ENCODE results near the gene MED13L. TPM values are rescaled to one million over a fixed set of nuclear protein-coding genes. Genes with fewer than 3 reads are reported as not detected.

The MED13L gene
- total and polyA plus RNA-seq, 9 donors, result 47.8 to 198 (median 156) TPM

DNA sequence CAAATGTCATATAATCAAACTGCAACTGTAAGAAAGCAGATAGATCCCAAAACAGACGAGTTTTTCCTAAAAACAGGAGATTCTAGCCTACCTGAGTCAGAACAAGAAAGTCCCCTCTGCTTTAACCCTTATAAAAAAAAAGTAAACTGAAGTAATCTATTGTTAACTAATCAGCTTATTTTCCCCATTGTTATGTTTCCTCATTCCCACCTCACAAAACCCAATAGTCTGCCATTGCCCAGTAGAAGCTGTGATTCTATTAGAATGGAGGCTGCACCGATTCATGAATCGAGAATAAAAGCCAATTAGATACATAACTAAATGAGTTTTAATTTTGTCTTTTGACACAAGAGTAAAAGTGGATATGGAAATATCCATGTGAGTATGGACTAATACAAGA lies 115.4 kb downstream of the MED13L start:
- H3K36me3 ChIP-seq, result no peaks in the 10 kb centered on the region
- H3K9me3 ChIP-seq, result no peaks in the 10 kb centered on the region
- TF ChIP-seq EP300 (IDR thresholded peaks at IDR 0.05) (no peak), POLR2A (IDR thresholded peaks at IDR 0.05) (no peak)
- TF ChIP-seq, protein P1, sequence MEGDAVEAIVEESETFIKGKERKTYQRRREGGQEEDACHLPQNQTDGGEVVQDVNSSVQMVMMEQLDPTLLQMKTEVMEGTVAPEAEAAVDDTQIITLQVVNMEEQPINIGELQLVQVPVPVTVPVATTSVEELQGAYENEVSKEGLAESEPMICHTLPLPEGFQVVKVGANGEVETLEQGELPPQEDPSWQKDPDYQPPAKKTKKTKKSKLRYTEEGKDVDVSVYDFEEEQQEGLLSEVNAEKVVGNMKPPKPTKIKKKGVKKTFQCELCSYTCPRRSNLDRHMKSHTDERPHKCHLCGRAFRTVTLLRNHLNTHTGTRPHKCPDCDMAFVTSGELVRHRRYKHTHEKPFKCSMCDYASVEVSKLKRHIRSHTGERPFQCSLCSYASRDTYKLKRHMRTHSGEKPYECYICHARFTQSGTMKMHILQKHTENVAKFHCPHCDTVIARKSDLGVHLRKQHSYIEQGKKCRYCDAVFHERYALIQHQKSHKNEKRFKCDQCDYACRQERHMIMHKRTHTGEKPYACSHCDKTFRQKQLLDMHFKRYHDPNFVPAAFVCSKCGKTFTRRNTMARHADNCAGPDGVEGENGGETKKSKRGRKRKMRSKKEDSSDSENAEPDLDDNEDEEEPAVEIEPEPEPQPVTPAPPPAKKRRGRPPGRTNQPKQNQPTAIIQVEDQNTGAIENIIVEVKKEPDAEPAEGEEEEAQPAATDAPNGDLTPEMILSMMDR (IDR thresholded peaks at IDR 0.05), result no peak
- H3K4me1 ChIP-seq (ENCODE audit: insufficient read depth), result peaks cover 2% of the 10 kb centered on the region
- intact Hi-C loops (cut with DNase I), result no loop called here
- WGBS, 3 donors, result 86 to 88% (median 87%) methylated on average over 3 of the region's 3 CpGs
- H3K4me3 ChIP-seq, result no peak overlapping the region
- no peak overlapping the region for H3K27ac ChIP-seq
- DNase-seq, result no peak
- H3K27me3 ChIP-seq, result no peaks in the 10 kb centered on the region

- Histone ChIP-seq H3K27ac (no peak overlapping the region), H3K36me3 (no peaks in the 10 kb centered on the region), H3K27me3 (no peaks in the 10 kb centered on the region), H3K4me3 (no peak overlapping the region), H3K9me3 (no peaks in the 10 kb centered on the region), H3K4me1 (ENCODE audit: insufficient read depth) (peaks cover 2% of the 10 kb centered on the region)
- intact Hi-C loops (cut with DNase I), result no loop called here
- no peak for TF ChIP-seq EP300 (IDR thresholded peaks at IDR 0.05)
- no peak for TF ChIP-seq POLR2A (IDR thresholded peaks at IDR 0.05)
- TF ChIP-seq, protein P1 (IDR thresholded peaks at IDR 0.05), result no peak
- WGBS, 3 donors, result 87 to 92% (median 88%) methylated on average over 4 of the region's 4 CpGs
- DNase-seq, result no peak
Observed at GRCh38 chr12:116161588-116161987, 115.9 kb downstream of the MED13L start.

GRCh38 chr12:116160883-116161458 lies 116.5 kb downstream of the MED13L start:
- Histone ChIP-seq H3K4me3 (no peak overlapping the region), H3K9me3 (no peaks in the 10 kb centered on the region), H3K4me1 (ENCODE audit: insufficient read depth) (peaks cover 2% of the 10 kb centered on the region), H3K27me3 (no peaks in the 10 kb centered on the region), H3K36me3 (no peaks in the 10 kb centered on the region), H3K27ac (no peak overlapping the region)
- no peak for DNase-seq
- intact Hi-C loops (cut with DNase I), result no loop called here
- TF ChIP-seq EP300 (IDR thresholded peaks at IDR 0.05) (no peak), POLR2A (IDR thresholded peaks at IDR 0.05) (no peak)
- TF ChIP-seq, protein P1 (IDR thresholded peaks at IDR 0.05), result no peak
- 80 to 88% (median 84%) methylated on average over 7 of the region's 7 CpGs for WGBS, 3 donors

DNA sequence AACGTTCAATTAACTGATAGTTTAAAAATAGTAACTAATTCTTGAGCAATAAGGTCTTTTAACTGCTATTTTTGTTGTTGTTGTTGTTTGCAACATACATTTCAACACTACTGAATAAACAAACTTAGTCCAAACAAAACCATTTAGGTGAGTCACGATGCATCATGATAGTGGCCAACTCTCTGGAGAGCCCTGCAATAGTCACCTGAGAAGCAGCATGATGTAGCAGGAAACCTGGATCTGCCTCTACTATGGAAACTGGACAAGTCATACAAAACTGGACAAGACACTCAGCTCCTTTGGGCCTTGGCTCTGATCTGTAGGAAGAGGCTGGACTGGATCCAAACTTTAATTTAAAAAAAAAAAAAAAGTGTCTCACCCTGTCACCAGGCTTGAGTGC lies 117.3 kb downstream of the MED13L start:
- WGBS, 3 donors, result 61 to 67% (median 64%) methylated on average over 2 of the region's 2 CpGs
- H3K4me1 ChIP-seq (ENCODE audit: insufficient read depth), result peaks cover 2% of the 10 kb centered on the region

More for the DNA sequence above, 117.3 kb downstream of the MED13L start:
- Histone ChIP-seq H3K27me3 (no peaks in the 10 kb centered on the region), H3K27ac (no peak overlapping the region), H3K36me3 (no peaks in the 10 kb centered on the region), H3K4me3 (no peak overlapping the region), H3K9me3 (no peaks in the 10 kb centered on the region)
- intact Hi-C loops (cut with DNase I), result no loop called here
- TF ChIP-seq, protein P1 (IDR thresholded peaks at IDR 0.05), result no peak
- TF ChIP-seq POLR2A (IDR thresholded peaks at IDR 0.05), result no peak
- no peak for TF ChIP-seq EP300 (IDR thresholded peaks at IDR 0.05)
- DNase-seq, result no peak
